ENCODE results near the gene HECTD4. TPM values are rescaled to one million over a fixed set of nuclear protein-coding genes. Genes with fewer than 3 reads are reported as not detected.

HECTD4 gene
- total and polyA plus RNA-seq, 9 of the 15 experiments (the other 6 are each of a cell fraction or from before 2014, with no cell fraction given): 3.5 to 33.3 (median 13.5) TPM

GRCh38 chr12:112430929-112431328 lies 48.7 kb upstream of the HECTD4 start (continued):
- TF ChIP-seq, protein P1, sequence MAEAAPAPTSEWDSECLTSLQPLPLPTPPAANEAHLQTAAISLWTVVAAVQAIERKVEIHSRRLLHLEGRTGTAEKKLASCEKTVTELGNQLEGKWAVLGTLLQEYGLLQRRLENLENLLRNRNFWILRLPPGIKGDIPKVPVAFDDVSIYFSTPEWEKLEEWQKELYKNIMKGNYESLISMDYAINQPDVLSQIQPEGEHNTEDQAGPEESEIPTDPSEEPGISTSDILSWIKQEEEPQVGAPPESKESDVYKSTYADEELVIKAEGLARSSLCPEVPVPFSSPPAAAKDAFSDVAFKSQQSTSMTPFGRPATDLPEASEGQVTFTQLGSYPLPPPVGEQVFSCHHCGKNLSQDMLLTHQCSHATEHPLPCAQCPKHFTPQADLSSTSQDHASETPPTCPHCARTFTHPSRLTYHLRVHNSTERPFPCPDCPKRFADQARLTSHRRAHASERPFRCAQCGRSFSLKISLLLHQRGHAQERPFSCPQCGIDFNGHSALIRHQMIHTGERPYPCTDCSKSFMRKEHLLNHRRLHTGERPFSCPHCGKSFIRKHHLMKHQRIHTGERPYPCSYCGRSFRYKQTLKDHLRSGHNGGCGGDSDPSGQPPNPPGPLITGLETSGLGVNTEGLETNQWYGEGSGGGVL (CRISPR knock-in tag; IDR thresholded peaks at IDR 0.05): no peak
- TF ChIP-seq ZNF253 (CRISPR knock-in tag; conservative IDR thresholded peaks at IDR 0.05) (no peak), ZNF324 (CRISPR knock-in tag; IDR thresholded peaks at IDR 0.05) (no peak)

GRCh38 chr12:112427760-112428159 lies 45.5 kb upstream of the HECTD4 start:
- H3K4me1 ChIP-seq (replicated peaks in 1 of 2; ENCODE audit: control insufficient read depth in 2 of 2, insufficient read depth in 2 of 2, low read length in 2 of 2): no peaks in the 10 kb centered on the region; a peak in 1 of 5 replicates
- in situ Hi-C loops (cut with MboI): no loop called here
- ChIA-PET POLR2A (interaction anchor here (0.7 kb wide), 1 partner anchor 11 kb away, joined by 4 read pairs; no protein-coding TSS in a partner anchor), CTCF (ENCODE audit: low intra/inter-chr PET ratio) (no interaction called here)
- TF ChIP-seq ZNF121 (CRISPR knock-in tag; conservative IDR thresholded peaks at IDR 0.05) (peak; percentile 71), NR4A1 (CRISPR knock-in tag; IDR thresholded peaks at IDR 0.05) (no peak), NR4A1 (tag; IDR thresholded peaks at IDR 0.05) (no peak)
- DNase-seq (ENCODE audit: extremely low read depth in 1 of 4, low spot score in 3 of 4): no peak
- H3K9me3 ChIP-seq (replicated peaks; ENCODE audit: control insufficient read depth, insufficient read depth, low read depth, low read length): no peaks in the 10 kb centered on the region
- peaks cover 89% of the 10 kb centered on the region for H3K79me2 ChIP-seq (ENCODE audit: control insufficient read depth, insufficient read depth, low read length)
- no peaks in the 10 kb centered on the region for H3K27me3 ChIP-seq (ENCODE audit: control insufficient read depth in 2 of 2, insufficient read depth in 2 of 2, low read length in 2 of 2)
- intact Hi-C loops (cut with micrococcal nuclease): no loop called here
- H4K20me1 ChIP-seq (replicated peaks; ENCODE audit: control insufficient read depth, insufficient read depth, low read length): peaks cover 5% of the 10 kb centered on the region; the same call in 1 of the 2 replicates
- WGBS (ENCODE audit: insufficient coverage, low coverage, missing lambda C conversion rate): 100% methylated on average over 2 of the region's 2 CpGs
- BruUV-seq (replicated peaks): no TSS peak
- H3K4me3 ChIP-seq: no peak overlapping the region
- ATAC-seq: no peak
- H3K36me3 ChIP-seq (ENCODE audit: control insufficient read depth, insufficient read depth, low read length): peaks cover 47% of the 10 kb centered on the region; the same call in 2 of the 3 replicates
- H3K4me2 ChIP-seq (ENCODE audit: insufficient read depth, low read length): no peak overlapping the region
- FAIRE-seq: no peak
- no peak overlapping the region for H2AFZ ChIP-seq (ENCODE audit: low read depth, low read length)
- H3K27ac ChIP-seq (ENCODE audit: extremely low read depth, low read depth, low read length): no peak overlapping the region
- H3K9ac ChIP-seq (ENCODE audit: insufficient read depth in 1 of 2, low read depth in 2 of 2, low read length in 2 of 2): no peak overlapping the region
- H3K9me1 ChIP-seq (ENCODE audit: control insufficient read depth, insufficient read depth, low read length): no peaks in the 10 kb centered on the region

Data from K562 (cell line).